Germinal center (tissue), 1 donor: ENCODE data around the gene GNG7.
"Not testable (repeated sequence)": the region's sequence is repeated elsewhere in the genome, so short reads cannot be mapped to it uniquely, and the experiment has no call there.

ENCODE experiments used
- DNase-seq: peaks from one replicate; pipeline ENCODE4 v3.0.0; 2012; ENCODE audit warnings: mixed read lengths, low spot score

Gene GNG7

DNA sequence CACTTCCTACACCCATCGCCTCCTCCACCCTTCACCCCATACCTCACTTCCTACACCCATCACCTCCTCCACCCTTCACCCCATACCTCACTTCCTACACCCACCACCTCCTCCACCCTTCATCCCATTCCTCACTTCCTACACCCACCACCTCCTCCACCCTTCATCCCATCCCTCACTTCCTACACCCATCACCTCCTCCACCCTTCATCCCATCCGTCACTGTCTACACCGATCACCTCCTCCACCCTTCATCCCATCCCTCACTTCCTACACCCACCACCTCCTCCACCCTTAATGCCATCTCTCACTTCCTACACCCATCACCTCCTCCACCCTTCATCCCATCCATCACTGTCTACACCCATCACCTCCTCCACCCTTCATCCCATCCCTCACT lies 10.7 kb upstream of the GNG7 start:
- DNase-seq, result not testable (repeated sequence)

DNA sequence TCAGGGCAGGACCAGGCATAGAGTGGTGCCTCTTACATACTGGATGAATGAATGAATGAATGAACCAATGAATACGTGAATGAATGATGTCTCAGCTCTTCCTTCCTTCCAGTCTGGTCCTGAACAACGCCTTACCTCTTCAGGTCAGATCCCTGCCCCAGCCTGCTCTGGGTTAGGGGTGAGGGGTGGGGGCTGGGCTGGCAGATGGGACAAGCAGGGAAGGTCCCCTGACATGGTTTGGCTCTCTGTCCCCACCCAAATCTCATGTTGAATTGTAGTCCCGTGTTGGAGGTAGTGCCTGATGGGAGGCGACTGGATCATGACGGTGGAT lies 9.3 kb upstream of the GNG7 start:
- no peak for DNase-seq

DNA sequence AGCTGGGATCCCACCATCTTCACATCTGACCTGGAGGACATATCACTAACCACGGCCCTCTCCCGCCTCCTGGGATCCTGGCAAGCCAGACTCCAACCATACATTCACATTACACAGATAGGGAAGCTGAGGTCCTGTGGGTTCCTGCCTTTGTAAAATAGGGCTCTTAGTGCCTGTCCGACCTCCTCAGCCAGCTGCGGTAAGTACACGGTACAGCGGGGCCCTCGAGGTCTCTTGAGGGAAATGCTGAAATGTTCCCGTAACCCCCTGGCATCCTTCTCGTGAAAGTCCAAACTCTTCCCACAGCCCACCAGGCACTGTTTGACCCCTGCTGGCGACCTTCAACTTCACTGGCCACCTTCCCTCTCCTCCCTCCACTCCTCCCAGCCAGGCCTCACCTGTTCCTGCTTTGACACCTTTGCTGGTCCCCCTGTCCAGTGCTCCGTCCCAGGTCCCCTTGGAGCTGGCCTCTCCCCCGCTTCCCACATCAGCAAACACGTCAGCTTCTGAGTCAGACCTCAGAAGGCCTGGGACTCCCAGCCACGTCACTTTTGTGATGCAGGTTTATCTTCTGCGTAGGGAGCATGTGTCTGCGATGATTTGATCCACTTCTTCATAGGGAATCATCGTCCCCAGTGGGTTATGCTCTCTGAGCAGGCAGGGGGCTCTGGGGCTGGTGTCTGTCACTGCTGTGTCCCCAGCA lies 8.8 kb upstream of the GNG7 start:
- DNase-seq, result no peak

DNA sequence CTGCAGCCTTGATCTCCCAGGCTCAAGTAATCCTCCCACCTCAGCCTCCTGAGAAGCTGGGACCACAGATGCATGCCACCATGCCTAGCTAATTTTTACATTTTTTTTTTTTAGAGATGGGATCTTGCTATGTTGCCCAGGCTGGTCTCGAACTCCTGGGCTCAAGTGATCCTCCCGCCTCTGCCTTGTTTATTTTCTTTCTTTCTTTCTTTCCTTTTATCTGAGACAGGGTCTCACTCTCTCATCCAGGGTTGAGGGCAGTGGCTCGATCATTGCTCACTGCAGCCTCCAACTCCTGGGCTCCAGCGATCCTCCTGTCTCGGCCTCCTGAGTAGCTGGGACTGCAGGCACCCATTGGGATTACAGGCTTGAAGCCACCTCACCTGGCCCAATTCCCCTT lies 3.8 kb upstream of the GNG7 start:
- DNase-seq, result no peak

DNA sequence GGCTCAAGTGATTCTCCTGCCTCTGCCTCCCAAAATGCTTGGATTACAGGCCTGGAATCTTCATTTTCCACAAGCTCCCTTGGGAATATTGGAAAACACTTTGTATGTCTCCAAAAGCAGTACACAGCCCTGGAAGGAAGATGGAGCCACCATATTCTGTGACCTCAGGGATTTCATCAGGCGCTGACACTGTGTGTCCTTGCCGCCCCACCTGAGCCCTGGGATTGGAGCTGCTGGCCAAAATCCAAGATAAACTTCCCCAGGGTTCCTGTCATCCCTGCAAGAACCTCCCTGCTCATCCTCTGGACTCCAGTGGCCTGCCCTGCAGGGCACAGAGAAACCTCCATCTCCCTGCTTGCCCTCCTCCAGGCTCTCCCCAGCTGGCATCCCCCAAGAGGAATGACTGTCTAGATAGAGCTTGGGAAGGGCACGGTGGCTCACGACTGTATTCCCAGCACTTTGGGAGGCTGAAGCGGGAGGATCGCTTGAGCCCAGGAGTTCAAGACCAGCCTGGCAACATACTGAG lies 1.3 kb upstream of the GNG7 start:
- DNase-seq, result no peak

DNA sequence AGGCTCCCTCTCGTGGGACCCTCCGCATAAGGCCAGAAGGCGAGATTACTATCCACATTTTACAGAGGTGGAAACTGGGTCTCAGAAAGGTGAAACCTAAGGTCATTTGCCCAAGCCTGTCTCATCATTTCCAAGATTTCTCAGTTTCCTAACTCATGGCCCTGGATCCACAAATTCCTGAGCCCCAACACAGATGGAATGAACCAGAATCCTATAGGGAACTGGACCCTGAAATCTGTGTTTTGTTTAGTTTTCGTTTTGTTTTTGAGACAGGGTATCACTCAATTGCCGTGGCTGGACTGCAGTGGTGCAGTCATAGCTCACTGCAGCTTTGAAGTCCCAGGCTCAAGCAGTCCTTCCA lies 563 bp upstream of the GNG7 start:
- no peak for DNase-seq

DNA sequence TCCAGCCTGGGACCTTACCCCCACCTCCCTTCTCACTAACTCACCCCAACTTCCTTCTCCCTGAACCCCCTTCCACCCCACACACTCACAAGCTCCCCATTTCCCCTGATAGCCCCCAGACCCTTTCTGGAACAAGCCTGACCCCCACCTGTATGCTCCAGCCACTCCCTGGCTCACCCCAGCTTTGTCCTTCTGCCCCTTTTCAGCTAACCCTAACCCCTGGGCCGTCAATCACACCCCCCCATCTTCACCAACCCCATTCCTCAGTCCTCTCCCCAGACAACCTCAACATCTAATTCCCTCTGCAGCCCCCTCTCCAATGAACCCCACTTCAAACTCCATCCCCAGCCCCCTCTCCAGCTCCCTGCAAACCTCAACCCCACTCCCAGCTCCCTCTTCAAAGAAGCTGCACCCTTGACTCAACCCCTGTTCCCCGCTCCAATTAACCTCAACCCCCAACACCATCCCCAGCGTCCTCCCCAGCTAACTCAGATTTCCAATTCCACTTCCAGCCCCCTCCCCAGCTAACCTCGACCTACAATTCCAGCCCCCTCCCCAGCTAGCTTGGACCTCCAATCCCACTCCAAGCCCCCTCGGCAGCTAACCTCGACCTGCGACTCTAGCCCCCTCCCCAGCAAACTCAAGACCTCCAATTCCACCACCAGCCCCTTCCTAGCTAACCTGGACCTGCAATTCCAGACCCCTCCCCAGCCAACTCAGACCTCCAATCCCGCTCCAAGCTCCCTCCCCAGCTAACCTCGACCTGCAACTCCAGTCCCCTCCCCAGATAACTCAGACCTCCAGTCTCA lies 929 bp downstream of the GNG7 start:
- no peak for DNase-seq

DNA sequence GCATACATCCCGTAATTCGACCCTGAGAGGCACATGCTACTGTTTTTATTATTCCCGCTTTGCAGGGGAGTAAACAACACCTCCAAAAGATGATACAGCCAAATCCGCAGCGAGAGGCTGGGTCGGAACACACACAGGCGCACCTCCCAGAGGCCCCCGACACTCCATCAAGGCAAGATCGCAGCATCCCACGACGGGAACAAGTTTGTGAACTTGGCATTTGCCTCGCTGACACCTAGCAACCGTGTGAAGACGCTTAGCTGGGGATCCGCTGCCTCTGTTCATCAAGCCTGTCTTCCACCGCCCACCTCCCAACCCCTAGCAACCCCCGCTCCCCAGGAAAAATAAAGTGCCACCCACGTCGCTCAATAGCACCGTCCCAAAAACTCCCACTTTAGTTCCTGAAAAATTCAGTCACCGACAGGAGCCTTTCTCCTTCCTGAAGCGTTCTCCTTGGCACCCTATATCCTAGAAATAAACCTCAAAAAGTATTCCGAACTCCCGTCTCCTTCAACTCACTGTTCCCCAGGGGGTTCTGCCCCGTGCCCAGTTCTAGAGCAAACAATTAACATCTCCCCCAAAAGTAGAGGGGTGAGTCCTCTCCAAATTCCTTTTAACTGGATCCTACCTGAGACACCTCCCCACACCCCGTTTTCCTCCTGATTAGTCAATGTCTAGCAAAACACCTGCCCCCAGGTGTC lies 1.7 kb downstream of the GNG7 start:
- DNase-seq, result no peak

DNA sequence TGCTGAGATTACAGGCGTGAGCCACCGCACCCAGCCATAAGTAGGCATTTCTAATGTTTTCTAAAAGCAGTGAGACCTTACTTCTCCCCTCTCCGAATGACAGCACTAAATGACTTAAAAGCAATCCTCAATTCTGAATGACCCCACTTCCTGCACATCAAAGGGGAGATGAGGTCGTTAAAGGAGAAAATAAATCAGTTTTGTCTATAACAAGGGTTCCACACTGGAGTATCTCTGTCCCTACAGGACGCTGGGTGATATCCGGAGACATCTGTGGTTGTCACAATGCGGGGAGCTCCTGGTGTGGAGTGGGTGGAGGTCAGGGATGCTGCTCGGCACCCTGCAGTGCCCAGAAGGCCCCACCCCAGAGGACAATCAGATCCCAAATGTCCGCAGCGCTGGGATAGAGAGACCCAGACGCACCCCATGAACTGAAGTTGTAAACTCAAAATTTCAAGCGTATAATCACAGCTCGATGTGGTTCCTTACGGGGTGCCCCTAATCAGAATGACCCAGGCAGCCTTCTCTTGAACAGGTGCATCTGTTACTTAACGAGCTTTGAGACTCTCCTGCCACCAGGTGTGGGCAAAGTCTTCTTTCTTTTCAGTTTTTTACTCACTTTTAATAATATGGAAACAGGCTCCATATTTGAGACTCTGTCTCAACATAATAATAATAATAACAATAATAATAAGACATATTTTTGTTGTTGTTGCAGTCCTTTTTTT lies 2.9 kb downstream of the GNG7 start:
- no peak for DNase-seq

DNA sequence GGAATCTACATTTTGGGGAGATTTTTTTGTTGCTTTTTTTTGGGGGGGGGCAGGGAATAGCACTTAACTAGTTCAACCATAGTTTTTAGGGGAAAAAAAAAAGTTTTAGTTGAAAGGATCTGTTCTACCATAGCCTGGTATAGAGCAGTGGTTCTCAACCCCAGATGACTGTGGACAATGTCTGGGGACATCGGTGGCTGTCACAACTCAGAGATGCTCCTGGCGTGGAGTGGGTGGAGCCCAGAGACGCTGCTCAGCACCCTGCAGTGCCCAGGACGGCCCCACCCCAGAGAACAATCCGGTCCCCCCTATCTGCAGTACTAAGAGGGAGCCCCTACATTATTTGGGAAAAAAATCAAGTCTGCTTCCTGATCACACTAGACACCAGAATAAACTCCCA lies 8.3 kb downstream of the GNG7 start:
- no peak for DNase-seq

DNA sequence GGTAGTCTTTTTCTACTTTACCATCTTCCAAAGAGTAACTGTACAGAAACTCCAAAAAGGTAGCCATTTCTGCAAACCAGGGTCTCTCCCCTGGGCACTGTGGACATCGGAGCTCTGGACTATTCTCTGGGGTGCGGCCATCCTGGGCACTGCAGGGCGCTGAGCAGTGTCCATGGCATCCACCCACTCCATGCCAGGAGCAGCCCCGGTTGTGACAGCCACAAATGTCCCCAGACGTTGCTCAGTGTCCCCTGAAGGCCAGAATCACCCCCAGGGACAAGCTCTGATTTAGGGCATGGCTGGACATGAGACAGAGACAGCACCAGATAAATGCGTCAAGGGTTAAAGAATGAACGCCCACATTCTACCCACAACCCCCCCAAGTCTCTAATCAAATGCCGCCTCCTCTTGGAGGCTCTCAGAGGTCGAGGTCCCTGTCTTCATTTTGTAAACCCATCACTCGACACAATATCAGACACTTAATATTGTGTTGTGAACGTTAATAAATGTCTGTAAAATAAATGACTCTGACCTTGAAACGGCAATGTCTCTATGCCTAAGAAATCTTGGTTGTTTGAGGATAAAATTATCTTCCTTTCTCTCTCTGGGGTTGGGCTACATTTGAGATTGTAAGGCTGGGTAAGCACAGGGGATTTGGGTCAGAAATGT lies 8.9 kb downstream of the GNG7 start:
- no peak for DNase-seq

DNA sequence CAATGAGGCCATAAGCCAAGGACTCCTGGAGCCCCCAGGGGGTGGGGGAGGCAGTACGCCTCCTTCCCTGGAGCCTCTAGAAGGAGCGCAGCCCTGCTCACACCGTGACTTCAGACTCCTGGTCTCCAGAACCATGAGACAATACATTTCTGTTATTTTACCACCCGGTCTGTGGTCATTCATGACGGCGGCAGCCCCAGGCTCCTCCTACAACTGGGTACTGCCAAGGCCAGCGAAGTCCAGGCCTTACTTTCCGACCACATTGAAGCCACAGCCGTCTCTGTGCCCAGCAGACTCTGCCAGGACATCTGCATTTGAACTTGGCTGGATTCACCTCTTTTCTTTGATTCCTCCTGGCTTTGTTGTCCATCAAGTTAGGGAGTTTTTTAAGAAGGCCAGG lies 10.5 kb downstream of the GNG7 start:
- no peak for DNase-seq

DNA sequence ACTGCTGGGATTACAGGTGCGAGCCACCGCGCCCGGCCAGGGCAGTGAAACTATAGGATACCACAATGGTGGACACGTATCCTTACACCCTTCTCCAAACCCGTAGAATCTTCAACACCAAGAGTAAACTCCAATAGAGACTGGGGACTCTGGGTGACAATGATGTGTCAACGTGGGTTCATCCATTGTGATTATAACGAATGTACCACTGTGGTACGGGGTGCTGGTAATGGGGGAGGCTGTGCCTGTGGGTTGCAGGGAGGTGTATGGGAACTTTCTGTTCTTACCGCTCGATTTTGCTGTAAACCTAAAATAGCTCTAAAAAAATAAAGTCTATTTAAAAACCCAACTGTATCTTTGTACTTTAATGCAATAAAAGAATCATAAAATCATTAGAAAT lies 11.6 kb downstream of the GNG7 start:
- DNase-seq, result no peak

DNA sequence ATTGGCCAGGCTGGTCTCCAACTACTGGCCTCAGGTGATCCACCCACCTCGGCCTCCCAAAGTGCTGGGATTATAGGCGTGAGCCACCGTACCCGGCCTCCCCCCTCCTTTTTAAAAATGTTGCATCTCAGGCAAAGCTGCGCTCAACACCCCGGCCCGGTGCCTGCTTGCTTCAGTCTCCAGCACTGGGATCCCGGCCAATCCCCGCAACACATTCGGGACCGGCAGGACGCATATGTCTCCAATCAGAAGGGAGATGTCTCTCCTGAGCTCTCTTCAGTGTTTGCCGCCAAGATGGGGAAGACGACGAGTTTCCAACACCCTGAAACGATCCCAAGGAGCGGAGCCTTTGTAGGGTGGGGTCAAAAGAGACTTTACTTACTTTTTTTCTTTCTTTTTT lies 16.1 kb downstream of the GNG7 start:
- DNase-seq, result no peak

DNA sequence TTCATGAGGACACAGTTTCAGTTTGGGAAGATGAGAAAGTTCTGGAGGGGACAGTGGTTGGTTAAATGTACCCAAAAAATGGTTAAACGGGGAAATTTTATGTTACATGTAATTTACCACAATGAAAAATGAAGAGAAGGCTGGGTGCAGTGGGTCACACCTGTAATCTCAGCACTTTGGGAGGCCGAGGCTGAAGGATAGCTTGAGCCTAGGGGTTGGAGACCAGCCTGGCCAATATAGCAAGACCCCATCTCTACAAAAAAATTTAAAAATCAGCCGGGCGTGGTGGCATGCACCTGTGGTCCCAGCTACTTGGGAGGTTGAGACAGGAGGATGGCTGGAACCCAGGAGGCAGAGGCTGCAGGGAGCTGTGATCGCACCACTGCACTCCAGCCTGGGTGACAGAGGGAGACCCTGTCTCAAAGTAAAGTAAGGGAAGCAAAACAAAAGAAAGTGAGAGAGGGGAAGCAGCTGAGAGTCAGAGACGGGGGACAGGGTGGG lies 17.2 kb downstream of the GNG7 start:
- no peak for DNase-seq

DNA sequence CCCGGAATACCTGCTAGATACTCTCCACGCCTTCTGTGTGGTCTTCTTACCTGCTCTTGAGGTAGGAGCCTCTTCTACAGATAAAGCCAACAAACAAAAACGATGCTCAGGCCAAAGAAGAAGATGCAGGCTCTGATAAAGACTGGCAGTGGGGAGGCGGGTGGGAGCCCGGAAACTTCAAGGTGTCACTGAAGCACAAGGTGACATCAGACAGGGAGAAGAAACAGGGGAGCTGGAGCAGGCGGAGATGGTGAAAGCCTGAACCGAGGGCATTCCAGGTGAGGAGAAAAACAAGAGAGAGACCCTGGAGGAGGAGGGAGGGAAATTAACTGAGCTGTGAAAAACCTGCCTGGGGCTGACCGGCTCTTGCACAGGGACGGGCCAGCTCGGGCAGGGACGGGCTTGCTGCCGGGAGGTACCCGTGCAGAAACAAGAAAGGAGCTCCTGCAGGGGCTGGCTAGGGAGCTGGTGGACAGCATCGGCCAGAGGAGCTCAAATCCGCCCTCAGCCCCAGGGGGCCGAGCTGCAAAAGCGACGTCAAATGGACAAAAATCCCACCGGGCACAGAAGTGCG lies 19.0 kb downstream of the GNG7 start:
- DNase-seq, result no peak

DNA sequence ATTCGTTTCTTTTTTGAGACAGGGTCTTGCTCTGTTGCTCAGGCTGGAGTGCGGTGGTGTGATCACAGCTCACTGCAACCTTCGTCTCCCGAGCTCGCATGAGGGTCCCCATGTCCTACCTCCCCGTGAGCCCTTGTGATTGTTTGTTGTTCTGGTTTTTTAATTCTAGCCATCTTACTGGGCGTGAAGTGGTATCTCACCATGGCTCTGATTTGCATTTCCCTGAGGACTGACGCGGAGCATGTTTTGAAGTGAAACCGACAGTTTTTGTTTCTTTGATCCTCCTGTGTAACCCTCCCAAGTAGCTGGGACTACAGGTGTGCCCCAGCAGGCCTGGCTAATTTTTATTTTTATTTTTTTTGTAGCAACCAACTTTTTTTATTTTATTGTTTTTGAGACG lies 21.7 kb downstream of the GNG7 start:
- DNase-seq, result peak; percentile 76

DNA sequence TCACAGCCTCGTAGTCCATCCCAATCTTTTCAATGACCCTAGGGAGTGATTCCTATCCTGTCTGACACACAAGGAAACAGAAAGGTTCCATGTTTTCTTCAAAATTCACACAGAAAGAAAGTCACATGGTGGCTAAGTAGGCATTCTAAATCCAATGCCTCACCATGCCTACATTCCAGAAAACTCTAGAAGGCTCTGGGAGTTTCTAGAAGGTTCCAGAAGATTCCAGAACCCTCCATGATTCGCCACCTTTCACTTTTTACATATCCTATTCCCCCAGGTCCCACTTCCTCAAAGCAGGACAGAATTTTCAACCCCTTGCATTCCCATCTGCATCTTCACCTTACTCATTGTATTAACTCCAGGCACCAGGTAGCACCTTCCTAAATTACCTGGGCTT lies 23.1 kb downstream of the GNG7 start:
- no peak for DNase-seq

DNA sequence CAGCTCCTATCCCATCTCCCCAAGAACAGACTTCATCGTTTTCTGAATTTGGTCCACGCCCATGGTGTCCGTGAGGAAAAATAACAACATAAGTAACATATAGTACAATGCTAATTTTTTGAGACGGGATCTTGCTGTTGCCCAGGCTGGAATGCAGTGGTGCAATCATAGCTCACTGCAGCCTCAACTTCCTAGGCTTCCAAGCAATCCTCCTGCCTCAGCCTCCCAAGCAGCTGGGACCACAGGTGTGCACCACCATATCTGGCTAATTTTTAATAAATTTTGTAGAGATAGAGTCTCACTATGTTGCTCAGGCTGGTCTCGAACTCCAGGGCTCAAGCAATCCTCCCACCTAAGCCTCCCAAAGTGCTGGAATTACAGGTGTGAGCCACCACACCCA lies 23.5 kb downstream of the GNG7 start:
- not testable (repeated sequence) for DNase-seq

DNA sequence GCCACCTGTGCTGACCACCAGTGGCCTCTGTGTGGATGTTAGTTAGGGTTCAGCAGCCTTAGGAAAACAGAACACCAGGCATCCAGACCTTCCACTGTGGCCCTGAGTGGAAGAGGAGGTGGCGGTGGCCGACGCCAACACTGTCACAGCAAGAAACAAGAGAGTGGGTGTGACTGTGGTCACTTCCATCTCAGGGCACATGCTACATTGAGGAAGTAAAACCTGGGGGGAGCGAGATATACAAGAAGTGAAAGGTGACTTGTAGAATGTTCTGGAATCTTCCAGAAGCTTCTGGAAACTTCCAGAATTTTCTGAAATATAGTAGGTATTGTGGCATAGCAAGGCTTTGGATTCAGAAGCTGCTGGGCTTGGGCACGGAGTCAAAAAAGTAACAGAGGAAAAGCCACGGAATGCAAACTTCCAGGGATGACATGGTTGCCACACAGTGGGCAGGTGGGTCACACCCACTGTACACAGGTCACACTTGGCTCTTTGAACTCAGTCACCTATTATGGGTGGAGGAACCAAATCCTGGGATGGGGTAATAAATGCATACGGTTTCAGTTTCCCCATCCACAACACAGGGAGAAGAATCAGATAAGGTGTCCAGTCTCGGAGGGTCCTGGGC lies 24.3 kb downstream of the GNG7 start:
- DNase-seq, result peak; percentile 89

DNA sequence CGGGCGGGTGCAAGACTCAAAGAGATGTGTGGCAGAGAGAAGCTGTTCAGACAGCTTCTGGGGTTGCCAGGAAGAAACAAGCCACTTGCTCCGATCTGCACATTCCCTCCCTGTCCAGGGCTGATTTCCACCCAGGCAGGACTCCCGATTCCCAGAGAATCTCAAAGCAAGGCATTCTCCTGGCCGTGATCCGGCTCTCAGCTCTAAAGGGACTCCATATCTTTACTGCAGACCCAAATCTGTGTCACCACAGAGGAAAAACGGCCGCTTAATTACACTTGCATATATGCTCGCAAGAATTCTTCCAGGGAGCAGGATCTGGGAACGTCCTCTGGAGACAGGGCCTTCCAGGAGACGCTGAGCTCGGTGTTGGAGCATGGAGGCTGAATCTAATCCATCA lies 25.7 kb downstream of the GNG7 start:
- DNase-seq, result no peak
